Measurements from ENCODE around the gene NR1I3.

The NR1I3 gene

DNA sequence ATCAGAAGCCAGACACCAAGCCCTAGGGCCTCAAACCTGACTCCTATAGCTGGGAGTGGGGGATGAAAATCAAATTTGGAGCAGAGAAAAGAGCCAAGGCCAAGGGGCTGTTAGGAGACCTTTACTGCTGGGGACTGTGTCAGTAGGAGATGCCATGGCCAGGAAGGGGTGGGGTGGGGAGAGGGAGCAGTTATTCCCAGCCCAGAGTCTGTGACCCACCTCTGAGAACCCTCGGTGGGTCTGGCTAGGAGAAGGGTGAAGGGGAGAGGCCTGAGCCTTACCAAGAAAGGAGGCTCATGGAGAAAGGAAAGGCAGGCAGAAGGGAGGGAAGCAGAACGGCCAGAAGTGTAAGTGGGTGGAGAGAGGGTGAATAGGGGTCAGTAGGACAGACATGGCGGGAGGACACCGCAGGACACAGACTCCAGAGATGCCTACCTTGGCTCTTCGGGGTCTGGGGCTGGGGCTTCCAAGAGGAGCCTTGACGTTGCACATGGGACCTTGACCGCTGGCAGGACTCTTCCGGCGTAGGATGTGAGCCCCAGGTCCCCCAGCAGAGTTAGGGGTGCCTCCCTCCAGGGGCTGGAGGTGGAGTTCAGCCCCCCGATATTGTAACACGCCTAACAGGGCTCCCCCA, 40.3 kb downstream of the NR1I3 start:
- H3K36me3 Mint-ChIP-seq: peaks cover 6% of the 10 kb centered on the region
- H3K9me3 Mint-ChIP-seq: no peaks in the 10 kb centered on the region
- peaks cover 60% of the 10 kb centered on the region for H3K4me1 Mint-ChIP-seq
- no peak overlapping the region for H3K4me3 Mint-ChIP-seq
- DNase-seq (ENCODE audit: low spot score in 2 of 2) (no peak), ATAC-seq (no peak)
- peak overlapping the region; percentile 32 for H3K27ac Mint-ChIP-seq

DNA sequence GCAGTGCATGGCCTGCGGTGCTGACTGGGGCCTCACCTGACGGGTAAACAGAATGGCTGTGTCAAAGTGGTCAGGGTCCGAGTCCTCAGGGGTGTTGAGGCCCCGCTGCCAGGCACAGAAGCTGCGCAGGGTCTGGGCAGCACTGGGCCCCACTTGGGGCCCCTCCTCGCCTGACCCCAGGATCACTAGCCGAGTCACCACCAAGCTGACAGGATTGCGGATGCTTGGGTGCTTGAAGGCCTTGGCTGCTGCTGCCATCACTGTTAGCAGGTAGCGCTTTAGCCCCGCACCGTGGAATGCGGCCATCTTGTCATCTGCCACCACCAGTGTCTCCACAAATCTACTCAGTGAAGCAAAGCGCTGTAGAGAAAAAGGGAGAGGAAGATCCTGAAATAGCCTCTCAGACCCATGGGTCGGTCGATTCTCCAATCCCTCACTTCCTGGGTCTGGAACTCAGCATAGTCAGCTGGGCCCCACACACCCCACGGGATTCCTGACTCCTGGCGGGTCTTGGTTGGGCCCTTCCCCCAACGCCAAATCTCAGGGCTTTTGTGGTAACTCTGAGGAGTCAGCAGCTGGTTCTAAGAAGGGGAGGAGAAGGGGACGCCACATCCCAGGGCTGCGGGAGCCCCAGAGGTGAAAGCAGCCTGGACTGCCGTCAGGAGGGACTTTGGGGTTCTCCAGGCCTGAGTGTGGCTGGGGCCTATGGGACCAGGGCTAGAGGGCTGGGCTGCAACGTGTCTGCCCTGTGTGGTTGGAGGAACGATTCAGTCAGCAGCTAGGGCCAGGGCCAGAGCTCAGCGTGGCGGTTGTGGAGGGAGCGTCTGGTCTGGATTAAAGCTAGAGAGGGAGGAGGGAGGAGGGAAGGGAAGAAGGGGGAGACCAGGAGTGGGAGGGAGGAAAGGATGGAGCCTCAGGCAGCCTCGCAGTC, 41.2 kb downstream of the NR1I3 start:
- Mint-ChIP-seq H3K4me1 (peaks cover 63% of the 10 kb centered on the region), H3K9me3 (no peaks in the 10 kb centered on the region), H3K4me3 (no peak overlapping the region), H3K36me3 (no peaks in the 10 kb centered on the region), H3K27ac (peak overlapping the region; percentile 84)
- ATAC-seq (no peak), DNase-seq (ENCODE audit: low spot score in 2 of 2) (no peak)

DNA sequence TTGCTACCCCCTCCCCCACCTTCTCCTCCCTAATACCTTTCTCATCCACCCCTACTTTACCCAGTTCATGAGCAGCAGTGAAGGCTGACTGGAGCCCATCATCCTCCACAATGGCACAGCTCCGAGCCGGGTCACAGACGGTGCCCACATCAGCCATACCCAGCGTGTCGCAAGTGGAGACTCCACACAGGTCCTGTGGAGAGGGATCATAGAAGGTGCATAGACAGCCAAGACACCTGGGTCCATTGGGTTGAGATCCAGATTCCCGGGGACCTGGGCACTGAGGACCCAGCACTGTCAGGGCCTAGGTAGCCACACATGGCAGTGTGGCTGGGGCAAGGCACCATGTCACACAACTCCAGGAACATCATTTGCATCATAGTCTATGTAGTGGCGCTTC, 41.9 kb downstream of the NR1I3 start:
- no peaks in the 10 kb centered on the region for H3K9me3 Mint-ChIP-seq
- peak overlapping the region; percentile 84 for H3K27ac Mint-ChIP-seq
- ATAC-seq: no peak
- H3K4me3 Mint-ChIP-seq: no peak overlapping the region
- DNase-seq (ENCODE audit: low spot score in 2 of 2): no peak
- peaks cover 56% of the 10 kb centered on the region for H3K4me1 Mint-ChIP-seq
- H3K36me3 Mint-ChIP-seq: no peaks in the 10 kb centered on the region

DNA sequence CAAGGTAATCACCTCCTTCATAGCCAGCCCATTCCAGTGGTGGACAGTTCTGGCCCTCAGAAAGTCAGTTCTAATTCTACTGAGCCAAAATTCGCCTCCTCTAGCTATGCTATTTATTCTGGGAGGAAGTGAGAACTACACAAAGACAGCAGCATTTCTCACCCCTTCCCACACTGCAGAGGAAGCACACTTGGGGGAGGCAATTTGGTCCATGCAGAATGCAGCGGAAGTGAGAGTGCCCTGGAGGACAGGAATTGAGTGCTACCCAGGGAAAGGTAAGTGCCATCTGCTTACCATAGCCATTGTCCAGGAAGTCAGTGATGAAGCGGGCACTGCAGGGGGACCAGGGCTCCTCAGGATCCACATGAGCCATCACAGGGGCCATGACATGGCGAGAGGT, 42.8 kb downstream of the NR1I3 start:
- DNase-seq (ENCODE audit: low spot score in 2 of 2): no peak
- H3K9me3 Mint-ChIP-seq: no peaks in the 10 kb centered on the region
- H3K4me3 Mint-ChIP-seq: no peak overlapping the region
- H3K36me3 Mint-ChIP-seq: no peaks in the 10 kb centered on the region
- peaks cover 47% of the 10 kb centered on the region for H3K4me1 Mint-ChIP-seq
- peak overlapping the region; percentile 84 for H3K27ac Mint-ChIP-seq
- ATAC-seq: no peak

DNA sequence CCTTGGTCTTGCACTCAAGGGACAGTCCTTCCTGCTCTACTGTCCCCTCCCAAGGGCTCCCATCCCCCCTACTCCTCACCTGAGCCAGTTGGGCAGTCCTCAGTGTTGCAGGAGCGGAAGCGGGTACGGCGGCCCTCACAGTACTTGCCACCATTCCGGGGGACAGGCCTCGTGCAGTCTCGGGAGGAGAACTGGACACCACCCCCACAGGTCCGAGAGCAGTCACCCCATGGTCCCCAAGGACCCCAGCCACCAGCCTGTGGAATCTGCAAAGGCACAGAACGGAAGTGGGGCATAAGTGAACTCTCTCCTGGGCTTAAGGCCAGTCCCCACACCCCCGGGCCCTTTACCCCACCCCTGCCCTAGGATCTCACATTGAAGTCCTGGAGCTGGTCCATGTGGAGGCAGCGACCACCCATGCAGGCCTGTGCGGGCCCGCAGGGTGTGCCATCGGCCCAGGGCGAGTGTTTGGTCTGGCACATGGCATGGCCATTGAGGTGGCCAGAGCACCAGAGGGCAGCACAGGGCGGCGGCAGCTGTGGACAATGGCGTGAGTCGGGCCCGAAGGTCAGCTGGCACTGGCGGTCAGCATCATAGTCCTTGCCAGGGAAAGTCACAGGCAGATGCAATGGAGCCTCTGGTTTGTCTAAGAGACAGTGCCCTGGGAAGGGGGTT, 44.3 kb downstream of the NR1I3 start:
- no peak overlapping the region for H3K27ac Mint-ChIP-seq
- no peaks in the 10 kb centered on the region for H3K9me3 Mint-ChIP-seq
- H3K4me3 Mint-ChIP-seq: no peak overlapping the region
- ATAC-seq (no peak), DNase-seq (ENCODE audit: low spot score in 2 of 2) (no peak)
- H3K36me3 Mint-ChIP-seq: no peaks in the 10 kb centered on the region
- peaks cover 40% of the 10 kb centered on the region for H3K4me1 Mint-ChIP-seq

DNA sequence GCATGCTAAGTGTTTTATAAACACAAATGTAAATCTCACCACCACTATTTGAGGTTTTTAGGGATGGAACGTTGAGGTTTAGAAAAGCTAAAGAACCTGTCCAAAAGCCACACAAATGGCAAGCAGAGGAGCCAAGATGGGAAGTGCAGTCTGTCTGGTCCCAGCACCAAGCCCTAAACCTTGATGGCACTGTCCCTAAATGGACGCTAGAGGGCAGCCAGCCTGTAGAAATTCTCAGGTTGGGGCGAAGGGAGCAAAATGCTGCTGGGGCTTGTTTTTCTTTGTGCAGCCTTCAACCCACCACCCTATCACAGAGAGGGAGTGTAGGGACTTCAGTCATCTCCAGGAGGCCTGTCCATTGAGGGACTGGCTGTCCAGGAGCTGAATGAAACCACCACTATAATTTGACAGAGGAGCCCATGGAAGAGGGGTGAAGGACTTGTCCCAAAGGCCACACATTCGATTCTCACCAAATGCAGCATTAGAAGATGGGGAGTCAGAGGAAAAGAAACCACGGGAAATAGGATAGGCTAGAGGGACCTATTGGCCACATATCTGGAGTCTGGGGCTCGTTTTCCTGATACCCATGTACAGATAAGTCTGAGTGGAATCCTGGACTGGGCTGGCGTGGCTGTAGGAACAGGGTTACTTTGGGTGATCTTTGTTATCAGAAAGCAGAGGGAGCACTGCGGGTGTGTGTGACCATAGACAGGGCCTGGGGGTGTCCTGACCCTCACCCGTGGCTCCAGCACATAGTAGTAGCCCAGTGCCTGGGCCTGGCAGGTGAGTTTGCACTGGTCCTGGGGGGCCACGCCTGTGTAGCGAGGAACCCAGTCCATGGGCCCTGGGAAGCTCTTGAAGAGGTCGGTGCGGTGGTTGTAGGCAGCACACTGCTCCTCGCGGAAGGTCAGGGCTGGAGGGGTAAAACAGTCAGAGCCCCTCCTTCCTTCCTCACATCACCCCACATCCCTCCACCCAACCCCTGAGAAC, 45.2 kb downstream of the NR1I3 start:
- ATAC-seq (peak; percentile 88), DNase-seq (ENCODE audit: low spot score in 2 of 2) (peak; percentile 42 to 80)
- Mint-ChIP-seq H3K27ac (peak overlapping the region; percentile 89), H3K4me3 (no peak overlapping the region), H3K36me3 (no peaks in the 10 kb centered on the region), H3K9me3 (no peaks in the 10 kb centered on the region), H3K4me1 (peaks cover 44% of the 10 kb centered on the region)

DNA sequence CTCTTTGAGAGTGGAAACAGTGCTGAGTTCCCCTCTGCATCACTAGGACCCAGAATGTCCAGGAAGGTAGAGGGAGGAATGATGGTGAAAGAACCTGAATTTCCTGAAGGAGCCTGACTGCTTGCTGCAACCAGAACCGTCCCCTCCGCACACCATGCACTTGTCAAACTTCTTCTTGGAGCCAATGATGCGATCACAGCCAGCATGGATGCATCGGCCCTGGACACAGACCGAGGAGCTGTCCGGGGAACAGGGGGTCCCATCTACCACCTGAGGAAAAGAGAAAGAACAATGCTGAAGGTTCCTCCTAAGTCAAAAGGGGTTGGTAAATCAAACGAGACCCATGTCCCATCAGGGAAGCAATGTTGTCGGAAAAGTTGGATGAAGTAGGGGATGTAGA, 46.0 kb downstream of the NR1I3 start:
- DNase-seq (ENCODE audit: low spot score in 2 of 2) (no peak), ATAC-seq (no peak)
- peaks cover 52% of the 10 kb centered on the region for H3K4me1 Mint-ChIP-seq
- no peaks in the 10 kb centered on the region for H3K9me3 Mint-ChIP-seq
- no peak overlapping the region for H3K4me3 Mint-ChIP-seq
- H3K36me3 Mint-ChIP-seq: no peaks in the 10 kb centered on the region
- H3K27ac Mint-ChIP-seq: peak overlapping the region; percentile 89

DNA sequence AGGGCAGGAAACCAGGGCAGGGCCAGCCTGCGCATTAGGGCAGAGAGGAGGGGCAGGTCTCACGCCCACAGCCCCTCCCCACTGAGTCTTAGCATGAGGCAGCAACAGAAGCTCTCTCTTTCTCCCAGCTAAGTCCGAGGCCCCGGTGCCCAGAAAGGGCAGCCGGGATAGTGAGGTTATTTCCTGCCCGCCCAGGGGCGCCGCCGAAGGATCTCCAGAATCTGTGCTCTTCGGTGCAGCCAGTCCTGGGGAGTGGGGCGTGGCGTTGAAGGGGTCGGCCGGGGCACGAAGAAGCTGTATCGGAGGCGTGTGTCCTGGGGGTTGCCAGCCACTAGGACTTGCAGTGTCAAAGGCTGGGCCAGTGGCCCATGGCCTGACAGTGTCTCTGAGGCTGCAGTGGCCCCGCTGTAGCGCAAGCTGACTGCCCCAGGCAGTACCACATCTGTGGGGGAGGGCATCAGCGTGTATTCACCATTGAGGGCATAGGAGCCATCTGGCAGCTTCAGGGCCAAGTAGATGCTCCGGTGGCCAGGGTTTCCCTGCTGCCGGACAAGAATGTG, 47.0 kb downstream of the NR1I3 start:
- no peak for DNase-seq (ENCODE audit: low spot score in 2 of 2)
- Mint-ChIP-seq H3K4me1 (peaks cover 59% of the 10 kb centered on the region), H3K27ac (peak overlapping the region; percentile 32)

DNA sequence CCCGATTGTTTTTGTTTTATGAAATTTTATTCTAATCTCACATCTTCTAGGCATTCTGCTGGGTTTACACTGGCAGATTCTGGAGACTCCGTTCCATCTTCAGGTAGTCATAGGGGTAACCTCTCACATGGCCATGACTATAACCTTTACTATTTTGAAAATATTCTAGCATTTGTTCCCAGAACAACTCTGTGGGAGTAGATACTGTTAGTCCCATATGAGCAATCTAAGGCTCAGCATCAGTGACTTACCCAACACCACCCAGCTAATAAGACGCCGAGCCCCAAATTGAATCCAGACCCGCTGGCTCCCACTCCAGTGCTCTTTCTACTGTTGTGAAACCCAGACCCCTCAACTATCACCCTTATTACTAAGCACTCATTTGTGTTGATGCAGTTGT, 49.0 kb downstream of the NR1I3 start:
- Mint-ChIP-seq H3K36me3 (no peaks in the 10 kb centered on the region), H3K9me3 (no peaks in the 10 kb centered on the region), H3K4me1 (peaks cover 63% of the 10 kb centered on the region), H3K4me3 (no peak overlapping the region), H3K27ac (peak overlapping the region; percentile 63)
- ATAC-seq (no peak), DNase-seq (ENCODE audit: low spot score in 2 of 2) (no peak)

More for the DNA sequence above, 47.0 kb downstream of the NR1I3 start:
- Mint-ChIP-seq H3K4me3 (no peak overlapping the region), H3K9me3 (no peaks in the 10 kb centered on the region), H3K36me3 (no peaks in the 10 kb centered on the region)
- ATAC-seq: no peak

DNA sequence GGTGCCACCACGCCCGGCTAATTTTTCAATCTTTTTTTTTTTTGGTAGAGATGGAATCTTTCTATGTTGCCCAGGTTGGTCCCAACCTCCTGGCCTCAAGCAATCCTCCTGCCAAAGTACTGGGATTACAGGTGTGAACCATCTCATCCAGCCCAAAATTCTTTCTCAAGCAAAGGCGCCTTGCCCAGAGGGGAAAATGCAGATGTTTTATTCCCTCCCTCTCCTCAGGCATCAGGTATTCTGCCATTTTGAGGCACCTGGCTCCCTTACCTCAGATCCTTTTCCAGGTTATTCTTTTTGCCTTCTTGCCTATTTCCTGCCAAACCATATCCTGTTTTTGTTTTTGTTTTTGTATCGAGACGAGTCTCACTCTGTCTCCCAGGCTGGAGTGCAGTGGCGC, 49.6 kb downstream of the NR1I3 start:
- DNase-seq (ENCODE audit: low spot score in 2 of 2): no peak
- no peak overlapping the region for H3K4me3 Mint-ChIP-seq
- H3K4me1 Mint-ChIP-seq: peaks cover 67% of the 10 kb centered on the region
- peak overlapping the region; percentile 63 for H3K27ac Mint-ChIP-seq
- H3K9me3 Mint-ChIP-seq: no peaks in the 10 kb centered on the region
- H3K36me3 Mint-ChIP-seq: no peaks in the 10 kb centered on the region
- no peak for ATAC-seq

DNA sequence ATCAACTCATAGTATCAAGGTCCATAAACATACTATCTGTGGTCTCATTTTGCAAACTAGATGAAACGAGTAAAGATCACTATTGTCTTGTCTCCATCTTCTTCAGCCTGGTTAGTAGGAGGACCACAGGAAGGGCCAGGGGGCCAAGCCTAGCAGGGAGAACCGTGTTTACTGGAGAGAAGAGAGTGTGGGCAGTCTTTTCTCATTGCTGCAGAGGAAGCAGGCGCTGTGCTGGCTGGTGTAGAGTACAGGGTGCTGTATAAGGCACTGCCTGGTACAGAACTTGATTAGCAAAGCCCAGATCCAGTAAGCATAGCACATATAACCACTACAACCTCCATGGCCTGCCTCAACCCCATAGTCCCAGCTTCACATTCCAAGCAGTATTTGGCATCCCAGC, 50.7 kb downstream of the NR1I3 start:
- Mint-ChIP-seq H3K36me3 (no peaks in the 10 kb centered on the region), H3K9me3 (no peaks in the 10 kb centered on the region), H3K4me3 (no peak overlapping the region), H3K4me1 (peaks cover 66% of the 10 kb centered on the region), H3K27ac (peak overlapping the region; percentile 98)
- ATAC-seq (no peak), DNase-seq (ENCODE audit: low spot score in 2 of 2) (no peak)

DNA sequence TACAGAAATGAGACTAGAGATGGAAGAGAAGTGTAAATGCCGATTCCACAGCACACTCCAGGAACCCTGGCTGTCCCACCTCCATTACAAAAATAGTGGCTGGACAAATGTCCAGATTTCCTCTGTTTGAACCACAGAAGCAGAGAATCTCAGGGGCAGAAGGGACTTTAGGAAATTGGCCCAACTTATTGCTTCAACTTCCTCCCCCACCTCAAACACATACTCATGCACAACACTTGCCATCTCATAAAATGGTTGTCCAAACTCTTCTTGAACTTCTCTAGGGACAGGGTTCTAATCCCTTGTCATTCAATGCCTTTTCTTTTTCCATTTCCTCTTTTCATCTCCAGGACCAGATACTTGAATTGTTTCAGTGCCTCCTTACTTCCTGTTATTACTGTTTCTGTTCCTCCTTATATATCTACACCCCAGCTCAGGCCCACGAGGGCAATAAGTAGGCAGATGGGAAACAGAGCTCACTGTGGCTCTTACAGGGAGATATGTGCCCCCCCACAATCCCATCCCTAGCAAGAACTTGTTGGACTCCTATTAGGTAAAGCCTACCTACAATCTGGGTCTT, 52.2 kb downstream of the NR1I3 start:
- peak overlapping the region; percentile 98 for H3K27ac Mint-ChIP-seq
- H3K36me3 Mint-ChIP-seq: no peaks in the 10 kb centered on the region
- no peak for ATAC-seq
- peak overlapping the region; percentile 60 for H3K4me3 Mint-ChIP-seq
- no peak for DNase-seq (ENCODE audit: low spot score in 2 of 2)
- H3K9me3 Mint-ChIP-seq: no peaks in the 10 kb centered on the region
- peaks cover 78% of the 10 kb centered on the region for H3K4me1 Mint-ChIP-seq

DNA sequence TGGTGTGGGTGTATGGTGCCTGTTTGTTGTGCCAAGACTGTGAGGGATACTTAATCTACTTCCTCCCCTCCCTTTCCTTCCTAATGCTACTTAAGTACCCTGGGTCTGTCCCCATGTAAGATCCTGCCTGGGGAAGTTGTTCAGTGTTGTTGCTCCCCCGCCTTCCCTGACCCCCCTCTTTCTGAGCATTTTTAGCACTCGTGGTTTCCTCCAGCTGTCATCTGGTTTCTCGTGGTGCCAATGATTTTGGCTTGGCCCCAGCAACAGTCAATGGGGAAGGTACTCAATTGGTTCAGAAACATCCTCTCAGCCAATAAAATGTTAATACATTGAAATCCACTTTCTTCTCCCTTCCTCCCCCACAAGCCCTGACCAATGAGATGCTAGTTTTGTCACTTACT, 52.7 kb downstream of the NR1I3 start:
- Mint-ChIP-seq H3K4me1 (peaks cover 83% of the 10 kb centered on the region), H3K36me3 (no peaks in the 10 kb centered on the region)
- ATAC-seq: peak; percentile 84

DNA sequence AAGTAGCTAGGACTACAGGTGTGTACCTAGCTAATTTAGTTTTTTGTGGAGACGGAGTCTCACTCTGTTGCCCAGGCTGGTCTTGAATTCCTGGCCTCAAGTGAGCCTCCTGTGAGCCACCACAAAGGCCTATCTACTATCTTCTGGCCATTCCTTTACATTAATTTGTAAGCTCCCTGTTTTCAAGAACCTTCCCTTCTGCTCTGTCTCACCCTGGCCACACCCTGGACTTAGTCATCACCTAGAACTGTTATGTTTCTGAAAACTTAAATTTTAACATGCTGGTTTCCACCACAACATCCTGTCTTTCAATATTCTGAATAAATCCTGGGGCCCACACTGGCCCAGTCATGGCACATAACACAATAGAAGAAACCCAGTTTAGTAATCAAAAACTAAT, 55.8 kb downstream of the NR1I3 start:
- DNase-seq (ENCODE audit: low spot score in 2 of 2) (peak in 1 of 2 donors; percentile 69), ATAC-seq (peak; percentile 87)
- Mint-ChIP-seq H3K4me1 (peaks cover 81% of the 10 kb centered on the region), H3K9me3 (no peaks in the 10 kb centered on the region), H3K36me3 (peaks cover 4% of the 10 kb centered on the region), H3K4me3 (peak overlapping the region; percentile 60), H3K27ac (peak overlapping the region; percentile 98)

More for the DNA sequence above, 52.7 kb downstream of the NR1I3 start:
- Mint-ChIP-seq H3K4me3 (peak overlapping the region; percentile 60), H3K27ac (peak overlapping the region; percentile 98), H3K9me3 (no peaks in the 10 kb centered on the region)
- DNase-seq (ENCODE audit: low spot score in 2 of 2): peak; percentile 38 to 85

Data from stimulated activated effector memory CD8-positive, alpha-beta T cell treated with anti-CD3 and anti-CD28 coated beads, Interleukin-12 subunit alpha, Interleukin-12 subunit beta, amount 100 ng/mL, for 72 hours (primary cell).